ENCODE data around the gene PAFAH2.

The PAFAH2 gene

GRCh38 chr1:26035959-26036755, 38.3 kb upstream of the PAFAH2 start:
- Histone ChIP-seq H3K4me1 (ENCODE audit: control insufficient read depth, insufficient read depth, low read length) (no peaks in the 10 kb centered on the region), H3K36me3 (ENCODE audit: control insufficient read depth in 2 of 2, insufficient read depth in 1 of 2, low read length in 2 of 2) (no peaks in the 10 kb centered on the region), H3K9me3 (ENCODE audit: control insufficient read depth, insufficient read depth, low read depth, low read length) (no peaks in the 10 kb centered on the region), H3K4me3 (ENCODE audit: low read depth, low read length) (peak overlapping the region; percentile 83), H3K27ac (ENCODE audit: extremely low read depth, low read depth, low read length) (peak overlapping the region; percentile 56; the same call in 1 of the 2 replicates)
- CTCF ChIA-PET: interaction anchor here (0.6 to 7.5 kb wide), 47 partner anchors 8 to 1836 kb away, joined by 3 to 80 read pairs (median 4); partner anchors contain the start of genes C1orf232, CEP85, THEMIS2 and ZNF593
- POLR2A ChIA-PET: interaction anchor here (0.6 to 1.8 kb wide), 6 partner anchors 9 to 355 kb away, joined by 3 to 10 read pairs (median 3); partner anchors contain the start of gene PDIK1L
- TF ChIP-seq EGR2 (tag by site-specific recombination; IDR thresholded peaks at IDR 0.05; ENCODE audit: low read depth) (peak; percentile 29; the same call in 1 of the 2 replicates), ZNF837 (tag by site-specific recombination; IDR thresholded peaks at IDR 0.05) (no peak), ZNF121 (tag by site-specific recombination; IDR thresholded peaks at IDR 0.05) (0 out of 2 replicates have a peak, but pooled peaks have one; percentile 7), PRDM10 (tag by site-specific recombination; IDR thresholded peaks at IDR 0.05) (peak; percentile 68), ZBTB17 (tag by site-specific recombination; IDR thresholded peaks at IDR 0.05) (0 out of 2 replicates have a peak, but pooled peaks have one; percentile 7), HOXD13 (CRISPR knock-in tag; IDR thresholded peaks at IDR 0.05; ENCODE audit: borderline replicate concordance) (no peak), ZNF692 (tag by site-specific recombination; IDR thresholded peaks at IDR 0.05) (peak; percentile 53; the same call in 1 of the 2 replicates), ZFP69B (tag by site-specific recombination; IDR thresholded peaks at IDR 0.05) (peak; percentile 1), KLF17 (tag by site-specific recombination; IDR thresholded peaks at IDR 0.05) (peak; percentile 78), WT1 (tag by site-specific recombination; IDR thresholded peaks at IDR 0.05) (no peak), ZNF391 (tag by site-specific recombination; IDR thresholded peaks at IDR 0.05; ENCODE audit: borderline replicate concordance, low read depth) (peak; percentile 32; the same call in 1 of the 2 replicates), IKZF3 (tag by site-specific recombination; IDR thresholded peaks at IDR 0.05) (peak; percentile 71), ZNF2 (tag by site-specific recombination; IDR thresholded peaks at IDR 0.05) (peak; percentile 63), ZNF654 (tag by site-specific recombination; IDR thresholded peaks at IDR 0.05; ENCODE audit: low read depth) (peak; percentile 80), ZBTB26 (tag by site-specific recombination; optimal IDR thresholded peaks at IDR 0.05) (peak; percentile 42), SCRT2 (tag by site-specific recombination; IDR thresholded peaks at IDR 0.05) (peak; percentile 74), ZNF324 (tag by site-specific recombination; IDR thresholded peaks at IDR 0.05) (0 out of 2 replicates have a peak, but pooled peaks have one; percentile 4), HOXC10 (CRISPR knock-in tag; IDR thresholded peaks at IDR 0.05) (no peak), SP7 (tag by site-specific recombination; IDR thresholded peaks at IDR 0.05) (peak; percentile 32; the same call in 1 of the 2 replicates), ZFHX2 (tag by site-specific recombination; conservative IDR thresholded peaks at IDR 0.05) (peak; percentile 41), KLF1 (tag by site-specific recombination; IDR thresholded peaks at IDR 0.05) (peak; percentile 58), CTCF (tag by site-specific recombination; IDR thresholded peaks at IDR 0.05) (peak; percentile 98), ZNF580 (tag by site-specific recombination; IDR thresholded peaks at IDR 0.05) (no peak), ZFP37 (tag by site-specific recombination; IDR thresholded peaks at IDR 0.05) (0 out of 2 replicates have a peak, but pooled peaks have one; percentile 1), ZSCAN30 (tag by site-specific recombination; IDR thresholded peaks at IDR 0.05) (peak; percentile 72; the same call in 1 of the 2 replicates)
